ENCODE measurements around the gene PRG2.
"Not testable (repeated sequence)": the region's sequence is repeated elsewhere in the genome, so short reads cannot be mapped to it uniquely, and the experiment has no call there.

PRG2 gene

GRCh38 chr11:57345555-57346211, 44.8 kb downstream of the PRG2 start:
- H3K4me3 ChIP-seq (ENCODE audit: low read length): no peak overlapping the region
- TF ChIP-seq ZNF274 (IDR thresholded peaks at IDR 0.05; ENCODE audit: low read depth, low read length): no peak

GRCh38 chr11:57344826-57345225, 45.6 kb downstream of the PRG2 start:
- no peak for TF ChIP-seq ZNF274 (IDR thresholded peaks at IDR 0.05; ENCODE audit: low read depth, low read length)
- no peak overlapping the region for H3K4me3 ChIP-seq (ENCODE audit: low read length)

GRCh38 chr11:57343825-57344224, 46.6 kb downstream of the PRG2 start:
- TF ChIP-seq ZNF274 (IDR thresholded peaks at IDR 0.05; ENCODE audit: low read depth, low read length): no peak
- no peak overlapping the region for H3K4me3 ChIP-seq (ENCODE audit: low read length)

GRCh38 chr11:57342702-57343101, 47.7 kb downstream of the PRG2 start:
- TF ChIP-seq ZNF274 (IDR thresholded peaks at IDR 0.05; ENCODE audit: low read depth, low read length): no peak
- no peak overlapping the region for H3K4me3 ChIP-seq (ENCODE audit: low read length)

GRCh38 chr11:57341250-57341808, 49.1 kb downstream of the PRG2 start:
- no peak for TF ChIP-seq ZNF274 (IDR thresholded peaks at IDR 0.05; ENCODE audit: low read depth, low read length)
- H3K4me3 ChIP-seq (ENCODE audit: low read length): no peak overlapping the region

- H3K4me3 ChIP-seq (ENCODE audit: low read length): no peak overlapping the region
- TF ChIP-seq ZNF274 (IDR thresholded peaks at IDR 0.05; ENCODE audit: low read depth, low read length): no peak
Observed at GRCh38 chr11:57340039-57340615, 50.3 kb downstream of the PRG2 start.

- no peak for TF ChIP-seq ZNF274 (IDR thresholded peaks at IDR 0.05; ENCODE audit: low read depth, low read length)
- H3K4me3 ChIP-seq (ENCODE audit: low read length): no peak overlapping the region
Observed at GRCh38 chr11:57339328-57339727, 51.1 kb downstream of the PRG2 start.

GRCh38 chr11:57338142-57338541, 52.3 kb downstream of the PRG2 start, which contains the start of gene P2RX3:
P2RX3 (plus strand) TSS chr11:57338352; CDS start chr11:57338551, 199 bp downstream.
- H3K4me3 ChIP-seq (ENCODE audit: low read length): no peak within 1 kb of the TSS
- TF ChIP-seq ZNF274 (IDR thresholded peaks at IDR 0.05; ENCODE audit: low read depth, low read length): no peak

- H3K4me3 ChIP-seq (ENCODE audit: low read length): not testable (repeated sequence)
Observed at GRCh38 chr11:57336856-57337255, 53.6 kb downstream of the PRG2 start.
